Fibroblast of skin of right biceps (primary cell): Measurements from ENCODE around the gene EIF1AD.
"Not testable (repeated sequence)": the region's sequence is repeated elsewhere in the genome, so short reads cannot be mapped to it uniquely, and the experiment has no call there.

Experiments
- DNase-seq: peaks from one replicate; pipeline ENCODE4 v3.0.0-alpha.2; 2013

EIF1AD gene

DNA sequence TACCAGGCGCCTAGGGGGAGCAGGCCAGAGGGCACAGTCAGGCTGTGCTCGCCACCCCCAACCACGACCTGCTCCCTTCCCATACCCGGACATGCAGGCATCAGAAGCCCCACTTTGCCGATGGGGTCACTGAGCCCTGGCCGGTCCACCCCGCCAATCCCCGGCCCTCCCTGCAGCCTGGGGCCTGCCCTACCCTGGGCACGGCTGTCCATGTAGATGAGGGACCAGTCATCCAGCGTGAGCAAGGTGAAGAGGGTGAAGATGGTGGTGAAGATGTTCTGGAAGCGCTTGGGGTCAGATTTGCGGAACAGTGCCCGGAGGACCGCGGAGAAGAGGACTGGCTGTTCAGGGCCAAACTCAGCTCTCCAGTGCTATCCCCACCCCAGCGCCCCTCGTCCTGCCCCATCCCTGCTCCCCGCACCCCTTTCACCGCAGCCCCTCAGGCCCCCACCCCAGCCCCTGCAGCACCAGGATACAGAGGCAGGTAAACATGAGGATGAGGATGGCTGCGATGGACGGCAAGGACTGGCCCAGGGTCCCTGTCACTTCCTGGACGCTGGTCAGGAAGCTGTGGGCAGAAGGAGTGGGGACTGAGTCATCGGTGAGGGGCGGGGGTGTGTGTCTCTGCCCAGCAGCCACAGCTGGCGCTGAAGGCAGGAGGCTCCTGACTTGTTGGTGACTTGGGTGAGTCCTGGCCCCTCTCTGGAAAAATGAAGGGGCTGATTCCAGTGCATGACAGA, 18.8 kb upstream of the EIF1AD start:
- peak; percentile 63 for DNase-seq

DNA sequence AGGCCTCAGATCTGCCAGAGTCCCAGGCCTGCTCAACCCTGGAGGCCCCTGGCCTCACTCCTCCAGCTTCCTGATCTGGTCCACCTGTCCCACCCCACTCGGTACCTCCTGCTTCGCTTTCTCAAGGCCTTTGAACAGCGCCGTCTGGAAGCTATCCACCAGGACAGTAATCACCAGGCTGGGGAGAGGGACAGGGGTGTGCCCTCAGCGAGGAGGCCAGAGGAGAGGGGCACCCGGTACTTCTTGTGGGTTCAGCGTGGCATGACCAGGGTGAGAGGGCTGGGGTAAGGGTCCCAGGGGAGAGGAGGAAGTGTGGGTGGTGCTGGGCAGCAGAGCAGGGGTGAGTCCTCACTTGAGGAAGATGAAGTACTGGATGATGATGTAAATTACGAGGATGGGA, 18.3 kb upstream of the EIF1AD start:
- DNase-seq, result no peak

DNA sequence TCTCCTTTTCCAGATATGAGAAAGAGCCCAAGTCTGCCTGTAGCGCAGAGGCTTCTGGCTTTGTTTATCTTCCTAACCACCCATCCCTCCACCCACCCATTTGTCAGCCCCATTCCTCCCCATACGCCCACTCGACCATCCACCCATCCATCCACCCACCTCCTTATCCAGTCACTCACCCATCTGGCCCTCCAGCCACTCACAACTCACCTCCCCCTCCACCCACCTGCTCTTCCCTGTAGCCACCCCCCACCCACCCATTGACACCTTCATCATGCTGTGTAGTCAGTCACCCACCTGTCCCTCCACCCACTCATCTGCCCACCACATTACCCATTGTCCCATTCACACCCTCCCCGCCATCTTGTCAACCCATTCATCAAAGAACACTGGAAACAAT, 15.4 kb upstream of the EIF1AD start:
- DNase-seq, result no peak

DNA sequence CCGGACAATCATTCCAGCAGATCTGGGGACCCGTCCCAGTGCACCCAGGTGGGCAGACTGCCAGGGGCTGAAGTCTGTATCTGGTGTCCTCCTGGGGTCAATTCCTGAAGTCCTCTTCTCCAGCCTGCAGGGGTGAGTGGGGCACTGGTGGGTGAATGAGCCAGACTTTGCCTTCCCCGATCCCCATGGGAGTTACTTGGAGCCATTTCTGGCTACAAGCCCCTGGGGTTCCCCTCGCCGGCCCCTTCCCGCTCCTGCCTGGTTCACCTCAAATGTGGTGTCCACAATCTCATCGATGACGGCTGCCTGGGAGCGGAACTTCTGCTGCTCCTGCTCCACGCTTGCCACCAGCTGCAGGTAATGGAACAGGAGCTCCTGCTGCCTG, 14.8 kb upstream of the EIF1AD start:
- DNase-seq, result no peak

DNA sequence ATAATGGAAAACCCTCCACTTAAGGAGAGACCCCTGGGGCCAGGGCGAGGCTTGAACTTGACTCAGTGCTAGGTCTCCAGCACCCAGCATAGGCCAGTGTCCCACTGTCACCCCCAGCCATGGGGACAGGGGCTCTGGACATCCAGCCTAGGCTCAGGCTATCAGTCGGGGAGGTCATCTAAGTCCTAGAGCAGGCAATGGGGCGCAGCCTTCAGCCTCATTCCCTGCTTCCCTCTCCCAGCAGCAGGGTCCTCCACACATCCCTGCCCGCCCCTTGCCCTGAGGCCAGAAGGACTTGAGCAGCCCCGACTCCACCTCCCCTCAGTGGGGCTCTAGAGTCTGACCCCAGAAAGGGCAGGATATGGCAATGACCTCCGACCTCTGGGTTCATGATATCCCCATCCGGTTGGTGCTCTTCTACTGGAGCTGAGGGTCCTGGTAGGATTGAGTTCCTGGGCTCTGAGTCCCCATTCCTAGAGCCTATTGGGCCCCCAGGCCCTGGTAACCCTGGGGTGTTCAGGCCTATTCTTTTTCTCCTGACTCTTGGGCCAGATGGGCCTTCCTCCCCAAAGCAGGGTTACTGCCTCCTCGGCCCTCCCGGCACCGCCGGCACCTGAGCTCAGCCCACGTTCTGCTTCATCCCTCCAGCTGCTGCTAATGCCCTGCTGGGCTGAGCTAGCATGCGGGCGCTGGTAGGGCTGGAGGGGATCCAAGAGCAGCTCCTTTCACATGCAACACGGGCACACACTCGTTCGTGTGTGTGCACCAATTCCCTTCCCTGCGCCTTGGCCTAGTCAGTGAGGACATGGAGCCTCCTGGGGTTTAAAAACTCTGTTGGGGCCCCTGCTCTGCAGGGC, 14.2 kb upstream of the EIF1AD start:
- no peak for DNase-seq

DNA sequence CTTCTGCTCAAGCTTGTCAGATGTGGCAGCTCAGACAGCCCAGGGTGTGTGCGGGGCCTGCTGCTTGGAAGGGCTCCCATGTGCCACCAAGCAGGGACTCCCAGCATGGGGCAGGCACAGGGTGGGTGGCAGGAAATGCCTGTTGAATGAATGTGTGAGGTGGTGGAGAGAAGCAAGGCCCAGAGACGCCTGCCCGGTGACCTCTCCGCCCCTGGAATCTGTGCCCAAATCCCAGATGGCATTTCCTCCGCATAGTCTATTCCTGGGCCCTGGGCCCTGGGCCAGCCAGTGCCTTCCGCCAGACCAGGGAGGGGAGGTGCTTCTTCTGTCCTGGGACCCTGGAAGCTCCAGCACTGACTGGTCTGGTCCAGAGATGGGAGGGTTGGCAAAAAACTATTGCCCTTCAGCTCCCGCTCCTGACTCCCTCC, 13.5 kb upstream of the EIF1AD start:
- peak; percentile 53 for DNase-seq

DNA sequence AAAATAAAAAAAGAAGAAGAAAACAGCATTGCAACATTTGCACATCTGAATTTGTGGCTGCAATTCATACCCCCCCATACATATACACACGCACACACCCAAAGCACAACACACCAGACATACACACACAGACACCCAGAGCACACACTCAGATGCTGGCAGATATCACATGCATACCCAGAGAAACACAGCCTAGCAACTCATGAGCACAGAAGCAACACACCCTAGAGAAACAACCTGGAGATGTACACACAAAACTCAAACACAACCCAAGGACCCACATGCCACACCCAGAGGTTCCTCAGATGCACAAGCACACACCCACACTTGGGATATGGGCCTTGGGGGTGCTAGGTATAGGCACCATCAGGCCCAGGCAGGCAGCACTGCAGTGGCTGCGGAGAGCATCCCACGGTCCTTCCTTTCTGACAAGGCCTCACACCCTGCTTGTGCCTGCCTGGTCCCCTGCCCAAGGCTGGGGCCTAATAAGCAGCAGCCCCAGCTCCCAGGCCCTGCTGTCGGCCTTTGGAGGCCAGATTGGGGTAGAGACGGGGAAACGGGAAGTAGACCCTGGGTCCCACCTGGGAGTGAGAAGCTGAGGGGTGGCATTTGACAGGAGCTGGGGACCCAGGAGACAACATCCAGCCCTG, 13.0 kb upstream of the EIF1AD start:
- no peak for DNase-seq

DNA sequence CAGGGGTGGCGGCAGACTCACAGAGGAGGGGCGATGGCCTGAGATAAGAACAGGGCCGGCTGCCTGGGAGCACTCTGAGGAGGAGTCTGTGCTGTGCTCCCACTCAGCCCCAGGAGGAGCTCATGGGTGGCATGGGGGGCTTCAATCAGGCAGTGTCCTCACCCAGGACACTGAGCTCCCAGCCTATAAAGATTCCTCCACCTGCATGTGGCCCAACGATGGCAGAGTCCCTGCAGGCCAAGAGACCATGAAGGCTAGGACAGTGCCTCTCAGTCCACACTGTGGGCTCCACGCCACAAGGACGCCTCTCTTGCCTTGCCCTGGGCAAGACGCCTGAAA, 11.8 kb upstream of the EIF1AD start:
- DNase-seq, result no peak

DNA sequence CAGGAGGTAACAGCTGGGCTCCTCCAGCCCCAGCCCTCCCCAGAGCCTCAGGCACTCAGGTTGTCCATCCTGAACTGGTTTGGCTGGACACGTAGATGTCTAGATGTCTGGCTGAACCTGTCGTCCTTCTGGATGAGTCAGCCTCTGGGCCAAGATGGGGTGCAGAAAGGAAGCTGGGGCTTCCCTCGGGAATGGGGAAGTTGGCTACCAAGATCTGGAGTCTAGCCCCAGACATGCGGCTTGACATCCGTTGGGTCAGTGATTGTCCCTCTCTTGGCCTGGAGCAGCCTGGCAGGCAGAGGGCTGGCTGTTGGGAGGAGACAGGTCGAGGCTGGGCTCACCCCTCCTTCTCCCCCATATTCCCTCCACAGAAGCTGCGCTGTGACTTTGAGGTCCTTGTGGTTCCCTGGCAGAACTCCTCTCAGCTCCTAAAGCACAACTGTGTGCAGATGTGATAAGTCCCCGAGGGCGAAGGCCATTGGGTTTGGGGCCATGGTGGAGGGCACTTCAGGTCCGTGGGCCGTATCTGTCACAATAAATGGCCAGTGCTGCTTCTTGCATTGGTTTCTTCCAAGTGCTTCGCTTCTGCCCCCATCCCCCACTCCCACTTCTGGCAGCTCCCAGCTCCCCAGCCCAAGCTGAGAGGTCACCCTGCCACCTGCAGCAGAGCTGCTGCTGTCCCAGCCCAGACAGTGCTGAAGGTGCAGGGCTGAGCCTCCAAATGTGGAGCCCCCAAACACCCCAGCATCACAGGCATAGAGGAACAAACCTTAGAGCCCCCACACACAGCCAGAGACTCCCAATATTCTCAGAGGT, 11.2 kb upstream of the EIF1AD start:
- DNase-seq, result no peak

DNA sequence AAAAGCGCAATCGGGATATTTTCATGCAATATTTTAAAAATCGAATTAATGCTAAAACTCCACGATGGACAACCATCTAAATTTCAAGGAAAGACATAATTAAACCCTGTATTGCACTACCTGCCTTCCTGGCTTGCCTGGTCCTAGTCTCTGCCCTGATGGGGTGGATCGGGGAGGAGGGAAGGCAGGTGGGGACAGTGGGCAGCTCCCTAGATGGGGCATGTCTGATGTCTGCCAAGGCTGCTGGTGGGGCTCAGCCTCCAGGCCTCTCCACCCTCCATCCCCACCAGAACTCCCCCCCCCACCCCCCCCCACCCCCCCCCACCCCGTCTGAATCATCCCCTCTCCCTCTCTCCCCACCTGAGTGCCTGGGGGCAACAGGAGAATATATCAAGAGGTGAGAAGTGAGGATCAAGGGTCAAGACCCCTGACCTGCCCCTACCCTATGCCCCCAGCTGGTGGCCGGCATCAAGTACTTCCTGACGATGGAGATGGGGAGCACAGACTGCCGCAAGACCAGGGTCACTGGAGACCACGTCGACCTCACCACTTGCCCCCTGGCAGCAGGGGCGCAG, 10.5 kb upstream of the EIF1AD start:
- DNase-seq, result no peak

DNA sequence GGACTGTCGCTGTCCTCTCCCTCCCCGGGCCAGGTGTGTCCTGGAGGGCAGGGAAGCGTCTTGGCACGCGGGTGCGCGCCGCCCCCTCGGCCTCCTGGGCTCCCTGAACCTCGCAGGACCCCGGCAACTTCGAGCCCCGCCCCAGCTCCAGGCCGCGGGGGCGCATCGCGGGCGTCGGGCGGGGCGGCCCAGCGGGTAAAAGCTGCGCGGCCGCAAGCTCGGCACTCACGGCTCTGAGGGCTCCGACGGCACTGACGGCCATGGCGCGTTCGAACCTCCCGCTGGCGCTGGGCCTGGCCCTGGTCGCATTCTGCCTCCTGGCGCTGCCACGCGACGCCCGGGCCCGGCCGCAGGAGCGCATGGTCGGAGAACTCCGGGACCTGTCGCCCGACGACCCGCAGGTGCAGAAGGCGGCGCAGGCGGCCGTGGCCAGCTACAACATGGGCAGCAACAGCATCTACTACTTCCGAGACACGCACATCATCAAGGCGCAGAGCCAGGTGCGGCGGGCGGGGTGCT, 9.9 kb upstream of the EIF1AD start, which contains the start of gene CST6:
Gene CST6 (plus strand): TSS at position 224 of the 519 bp plus-strand sequence. CDS start 37 bp downstream, at position 261.
- DNase-seq, result no peak

DNA sequence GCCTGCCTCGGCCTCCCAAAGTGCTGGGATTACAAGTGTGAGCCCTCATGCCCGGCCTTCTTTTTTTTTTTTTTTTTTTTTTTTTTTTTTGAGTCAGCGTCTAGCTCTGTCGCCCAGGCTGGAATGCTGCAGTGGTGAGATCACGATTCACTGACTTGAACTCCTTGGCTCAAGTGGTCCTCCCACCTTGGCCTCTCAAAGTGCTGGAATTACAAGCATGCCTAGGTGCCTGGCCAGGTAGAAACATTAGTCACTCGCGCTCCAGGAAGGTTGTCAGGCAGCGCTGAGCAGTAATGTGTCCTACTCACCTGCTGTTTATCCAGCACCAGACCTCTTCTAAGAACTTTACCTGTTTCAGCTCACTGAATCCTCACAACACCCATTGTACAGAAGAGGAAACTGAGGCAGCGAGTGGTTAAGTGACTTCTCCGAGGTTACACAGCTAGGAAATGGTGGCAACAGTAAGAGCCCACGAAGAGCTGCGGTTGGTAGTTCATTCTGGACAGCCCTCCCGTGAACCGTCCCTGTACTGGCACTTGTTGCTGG, 9.4 kb upstream of the EIF1AD start:
- peak; percentile 63 for DNase-seq

DNA sequence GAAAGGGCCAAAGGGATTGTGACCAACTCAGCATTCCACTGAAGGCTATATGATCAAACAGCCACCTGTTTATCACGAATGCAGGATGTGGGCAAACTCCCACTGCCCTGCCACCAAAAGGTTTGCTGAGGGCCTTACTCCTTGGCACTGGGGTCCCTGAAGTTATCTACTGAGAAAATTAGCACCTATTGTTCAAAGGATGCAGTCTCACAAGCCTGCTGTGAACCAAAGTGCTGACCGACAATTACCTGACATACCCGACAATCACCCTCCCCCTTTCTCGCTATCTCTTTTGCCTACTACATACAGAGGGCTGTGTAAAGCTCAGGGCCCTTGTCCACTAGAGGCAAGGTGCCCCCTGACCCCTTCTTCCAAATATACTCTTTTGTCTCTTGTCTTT, 8.1 kb upstream of the EIF1AD start:
- DNase-seq, result not testable (repeated sequence)

DNA sequence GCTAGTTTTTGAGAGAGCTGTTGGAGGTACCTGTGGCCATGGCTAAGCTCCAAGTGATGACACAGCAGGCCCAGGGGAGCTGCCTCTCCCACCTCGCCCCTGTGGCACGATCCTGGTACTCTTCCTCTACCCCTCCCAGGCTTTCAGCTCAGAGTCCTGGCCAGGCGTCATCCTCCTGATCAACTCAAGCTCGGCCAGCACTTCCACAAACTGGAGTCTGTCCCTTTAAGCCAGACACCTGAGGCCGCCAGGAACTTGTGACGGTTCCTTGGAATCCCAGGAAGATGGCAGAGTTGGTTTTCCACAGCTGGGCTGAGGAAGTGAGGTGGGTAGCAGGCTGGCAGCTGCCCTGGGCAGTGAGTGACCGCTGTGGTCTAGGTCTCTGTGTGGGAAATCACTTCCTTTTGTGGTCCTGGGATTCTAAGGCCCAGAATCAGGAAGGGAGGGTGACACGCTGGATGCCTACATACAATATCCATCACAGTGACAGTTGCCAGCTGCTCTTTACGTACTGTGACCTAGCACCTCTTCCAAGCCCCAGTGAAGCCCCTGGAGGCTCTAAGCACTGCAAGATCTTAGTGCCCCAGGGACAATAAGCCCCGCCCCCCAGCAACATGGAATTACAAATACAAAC, 6.6 kb upstream of the EIF1AD start:
- DNase-seq, result no peak

DNA sequence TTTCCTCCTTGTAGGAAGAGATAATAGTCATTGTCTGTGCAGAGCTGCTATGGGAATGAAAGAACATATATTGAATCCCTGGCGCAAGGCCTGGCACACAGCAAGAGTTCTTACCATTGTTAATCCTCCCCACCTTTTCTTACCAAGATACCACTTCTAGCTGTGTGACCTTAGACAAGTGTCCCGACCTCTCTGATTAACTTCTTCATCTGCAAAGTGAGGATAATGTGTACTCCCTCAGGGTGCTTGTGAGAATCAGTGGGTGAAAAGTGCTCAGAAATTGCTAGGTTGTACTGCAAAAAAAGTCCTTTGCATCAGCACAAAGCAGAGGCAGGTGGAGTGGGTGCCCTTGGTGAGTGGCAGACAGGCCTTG, 6.1 kb upstream of the EIF1AD start:
- DNase-seq, result no peak

DNA sequence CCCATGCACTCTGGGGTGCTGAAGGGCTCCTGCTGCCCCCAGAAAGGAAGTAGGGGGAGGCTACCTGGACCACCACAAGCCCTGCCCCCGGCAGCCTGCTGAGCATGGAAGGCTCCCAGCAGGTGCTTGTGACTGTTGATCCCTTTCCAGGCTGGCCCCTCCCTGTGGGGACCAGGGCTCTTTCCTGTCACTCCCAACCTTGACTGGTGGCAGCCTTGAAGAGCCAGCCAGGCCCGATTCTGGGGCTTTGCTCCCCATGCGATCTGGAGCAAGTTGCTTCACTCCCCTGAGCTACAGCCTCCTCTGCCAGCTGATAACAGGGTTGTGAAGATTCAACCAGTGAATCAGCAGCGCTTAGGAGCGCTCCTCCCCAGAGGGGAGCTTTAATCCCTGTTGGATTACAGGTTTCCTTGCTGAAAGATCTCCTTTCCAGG, 5.3 kb upstream of the EIF1AD start:
- DNase-seq, result no peak

DNA sequence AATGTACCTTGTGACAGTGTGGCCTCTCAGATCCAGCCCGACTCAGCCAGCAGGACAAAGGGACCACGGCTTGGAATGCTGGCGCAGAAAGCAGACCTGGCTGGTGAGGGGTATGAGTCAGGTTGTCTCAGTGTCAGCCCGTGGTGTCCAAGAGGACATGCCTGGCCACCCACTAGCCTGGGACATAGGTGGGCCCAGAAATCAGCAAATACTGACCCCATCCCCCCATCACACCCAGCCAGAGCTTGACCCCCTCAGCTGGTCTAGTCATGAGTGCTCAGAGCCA, 4.9 kb upstream of the EIF1AD start:
- no peak for DNase-seq

DNA sequence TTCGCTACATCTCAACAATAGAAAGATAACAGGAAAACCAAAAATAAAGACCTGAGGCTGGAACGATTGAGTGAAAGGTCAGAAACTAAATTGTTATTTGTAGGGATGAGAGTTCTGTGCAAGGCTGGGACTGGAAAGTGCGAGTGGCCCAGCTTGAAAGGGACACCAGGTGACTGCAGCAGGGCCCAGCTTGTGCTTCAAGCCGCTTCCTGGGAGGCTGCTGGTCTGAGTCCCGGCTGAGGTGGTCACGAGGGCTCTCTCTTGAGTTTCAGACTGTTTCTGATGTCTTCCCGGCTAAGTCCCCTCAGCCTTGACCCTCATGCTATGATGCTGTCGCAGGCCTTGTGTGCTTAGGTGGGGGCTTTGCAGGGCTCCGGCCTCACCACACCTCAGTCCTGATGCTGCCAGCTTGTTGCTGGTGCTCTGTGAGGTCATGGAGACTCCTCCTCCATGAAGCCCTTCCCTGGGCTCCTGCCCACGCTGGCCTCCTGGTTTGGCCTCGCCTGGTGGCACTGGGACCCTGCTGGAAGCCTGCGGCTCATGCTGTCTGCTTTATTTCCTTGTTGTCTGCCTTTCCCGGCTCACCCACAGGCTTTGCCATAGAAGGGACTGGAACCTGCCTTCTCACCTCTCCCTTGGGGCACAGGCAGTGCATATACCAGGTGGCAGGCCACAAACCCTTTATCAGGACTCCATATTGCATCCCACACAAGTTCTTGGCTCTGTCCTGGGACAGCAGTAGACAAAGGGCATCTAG, 4.4 kb upstream of the EIF1AD start:
- no peak for DNase-seq

DNA sequence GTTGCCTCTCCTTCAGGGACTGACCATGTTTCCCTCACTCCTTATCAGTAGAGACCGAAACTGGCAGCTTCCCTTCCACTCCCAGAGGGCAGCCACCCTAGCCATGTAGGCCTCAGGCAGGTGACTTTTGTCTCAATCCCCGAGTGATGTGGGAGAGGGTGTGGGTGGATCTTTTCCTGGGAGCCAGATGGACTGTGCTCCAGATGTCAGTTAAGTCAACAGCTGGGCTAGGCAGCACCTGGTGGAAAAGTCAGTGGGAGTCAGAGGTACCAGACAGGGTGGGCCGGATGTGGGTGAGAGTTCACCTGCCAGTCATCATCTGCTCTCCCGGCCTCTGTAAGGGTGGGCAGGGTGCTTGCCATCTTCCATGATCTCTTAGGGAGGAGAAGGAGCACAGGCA, 2.2 kb upstream of the EIF1AD start:
- DNase-seq, result no peak

DNA sequence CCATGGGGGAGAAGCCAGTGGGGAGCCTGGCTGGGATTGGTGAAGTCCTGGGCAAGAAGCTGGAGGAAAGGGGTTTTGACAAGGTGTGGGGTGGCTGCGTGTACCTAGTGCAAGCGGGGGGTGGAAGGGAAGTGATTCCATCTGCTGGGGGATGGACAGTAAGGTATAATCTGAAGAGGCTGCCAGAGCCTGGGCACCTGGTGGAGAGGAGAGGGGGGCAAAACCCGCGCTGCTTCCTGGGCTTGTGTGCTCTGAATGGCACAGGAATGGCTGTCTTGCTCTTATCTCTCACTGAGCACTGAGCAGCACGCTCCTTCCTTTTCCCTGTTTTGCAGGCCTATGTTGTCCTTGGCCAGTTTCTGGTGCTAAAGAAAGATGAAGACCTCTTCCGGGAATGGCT, 1.3 kb upstream of the EIF1AD start:
- no peak for DNase-seq

DNA sequence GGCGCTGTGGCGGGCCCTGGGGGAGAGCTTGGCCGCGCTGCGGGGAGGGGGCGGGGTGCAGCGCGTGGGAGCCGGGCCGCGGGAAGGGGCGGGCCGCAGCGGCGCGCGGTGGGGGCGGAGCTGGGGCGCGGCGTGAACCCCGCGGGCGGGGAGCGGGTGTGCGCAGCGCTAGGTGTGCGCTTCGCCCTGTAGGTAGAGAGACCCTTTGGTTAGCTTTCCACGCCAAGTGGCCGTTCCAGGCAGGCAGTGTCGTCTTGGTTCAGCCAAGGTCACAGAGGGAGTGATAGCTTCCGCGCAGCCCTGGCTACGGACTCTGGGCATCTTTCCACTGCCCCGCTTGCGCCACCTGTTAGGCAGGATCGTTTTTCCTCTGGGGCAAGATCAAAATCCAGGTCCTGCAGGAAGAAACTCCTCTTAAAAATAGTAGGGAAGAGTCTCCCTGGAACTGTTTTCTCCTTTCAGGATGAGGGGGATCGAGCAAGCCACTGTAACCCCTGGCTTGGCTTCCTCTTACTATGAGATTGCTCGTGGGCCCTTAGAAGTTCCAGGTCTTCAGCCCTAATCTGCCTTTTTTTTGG, 780 bp upstream of the EIF1AD start:
- peak; percentile 19 for DNase-seq
